K562 (cell line): ENCODE results near the gene RELCH. TPM values are rescaled to one million over a fixed set of nuclear protein-coding genes. Genes with fewer than 3 reads are reported as not detected.

Experiments used
- ATAC-seq: fragments of 200-7000 bp; cut with Tn5 transposase; 3 replicates; pipeline ENCODE4 v1.9.1; 2020; ENCODE audit warnings: moderate library complexity
- BruUV-seq: library from RNA; stranded (reverse); fragments of 400-500 nt; replicated peaks from 2 replicates; lab custom pipeline; 2021; lab: Mats Ljungman, UMichigan
- CTCF ChIA-PET: fragments of 300-600 bp; formaldehyde crosslinking; extraction: SDS; loops from one replicate; lab custom pipeline; 2021; ENCODE audit warnings: low intra/inter-chr PET ratio; lab: Yijun Ruan, JAX
- POLR2A ChIA-PET: fragments of 300-600, 350-650 bp; sonication (Branson Sonifier 250); formaldehyde crosslinking; extraction: SDS; loops from one replicate; lab custom pipeline; 2021; ENCODE audit warnings: antibody characterized with exemption, inconsistent platforms; lab: Yijun Ruan, JAX
- DNase-seq, 4 experiments: peaks; one replicate each; pipeline versions ENCODE4 v3.0.0 to v3.0.0-alpha.2; 2011 to 2018; ENCODE audit warnings: low spot score in 3 of 4, mixed read lengths in 3 of 4; ENCODE audit errors: extremely low read depth in 1 of 4
- FAIRE-seq: peaks from 2 replicates; lab custom pipeline; 2011; peaks lifted over from hg19 to GRCh38; lab: Jason Lieb, UNC
- H2AFZ ChIP-seq: 2 replicates; pipeline ENCODE4 v1.6.0; 2011; ENCODE audit warnings: low read depth, low read length, control low read depth, inconsistent platforms
- H3K27ac ChIP-seq: fragments of 200-600 bp; 3 replicates; pipeline ENCODE4 v1.8.0; 2011; ENCODE audit warnings: low read depth, mild to moderate bottlenecking, control low read depth, inconsistent platforms, low read length, moderate library complexity, mixed read lengths; ENCODE audit errors: extremely low read depth
- H3K27me3 ChIP-seq, 2 experiments: fragments of 300-600 bp in 1 of 2; 2 replicates in 1 of 2; 3 replicates in 1 of 2; pipeline versions ENCODE4 v1.6.0 to v1.8.0; 2011; ENCODE audit warnings: inconsistent platforms in 2 of 2, low read length in 2 of 2, mild to moderate bottlenecking in 1 of 2, mixed read lengths in 1 of 2, moderate library complexity in 1 of 2; ENCODE audit not compliant: control insufficient read depth in 2 of 2, insufficient read depth in 2 of 2
- H3K36me3 ChIP-seq: fragments of 300-600 bp; 3 replicates; pipeline ENCODE4 v1.8.0; 2011; ENCODE audit warnings: mild to moderate bottlenecking, low read length, inconsistent platforms; ENCODE audit not compliant: control insufficient read depth, insufficient read depth
- H3K4me1 ChIP-seq, 2 experiments: fragments of 200-600 bp in 1 of 2; replicated peaks in 1 of 2; 2 replicates in 1 of 2; 3 replicates in 1 of 2; pipeline versions ENCODE4 v1.5.1 to v1.8.0; 2011; ENCODE audit warnings: inconsistent platforms in 2 of 2, low read length in 2 of 2, mild to moderate bottlenecking in 1 of 2, mixed read lengths in 1 of 2, moderate library complexity in 1 of 2; ENCODE audit not compliant: control insufficient read depth in 2 of 2, insufficient read depth in 2 of 2
- H3K4me2 ChIP-seq: 2 replicates; pipeline ENCODE4 v1.6.1; 2011; ENCODE audit warnings: low read length, control low read depth, inconsistent platforms, mixed read lengths; ENCODE audit not compliant: insufficient read depth
- H3K4me3 ChIP-seq: fragments of 200-600 bp; sonication (generic), shearing (Covaris generic); 2 replicates; pipeline ENCODE4 v1.5.1; 2016; ENCODE audit warnings: control low read depth, inconsistent platforms
- H3K79me2 ChIP-seq: fragments of 200-600 bp; 3 replicates; pipeline ENCODE4 v1.8.0; 2011; ENCODE audit warnings: low read length, inconsistent platforms; ENCODE audit not compliant: control insufficient read depth, insufficient read depth
- H3K9ac ChIP-seq, 2 experiments: 2 replicates each; pipeline versions ENCODE4 v1.6.0 to v1.6.1; 2011; ENCODE audit warnings: low read depth in 2 of 2, low read length in 2 of 2, control low read depth in 1 of 2, inconsistent platforms in 1 of 2, mild to moderate bottlenecking in 1 of 2, mixed read lengths in 1 of 2; ENCODE audit not compliant: insufficient read depth in 1 of 2
- H3K9me1 ChIP-seq: one replicate; pipeline ENCODE4 v1.6.0; 2011; ENCODE audit warnings: inconsistent platforms, mild to moderate bottlenecking, low read length, moderate library complexity; ENCODE audit not compliant: control insufficient read depth, insufficient read depth
- H3K9me3 ChIP-seq: replicated peaks from 2 replicates; pipeline ENCODE4 v1.5.1; 2011; ENCODE audit warnings: low read depth, low read length, inconsistent platforms; ENCODE audit not compliant: control insufficient read depth, insufficient read depth
- H4K20me1 ChIP-seq: replicated peaks from 2 replicates; pipeline ENCODE4 v1.6.1; 2011; ENCODE audit warnings: low read length, inconsistent platforms, mixed read lengths; ENCODE audit not compliant: control insufficient read depth, insufficient read depth
- C11orf30 ChIP-seq: fragments of 450-650 bp; IDR thresholded peaks from 2 replicates; pipeline ENCODE4 v1.6.1; 2016; ENCODE audit warnings: low read depth, mild to moderate bottlenecking
- FOXJ2 ChIP-seq: fragments of 200-800 bp; sonication (Bioruptor generic); IDR thresholded peaks from 2 replicates; pipeline ENCODE4 v1.6.1; 2016; ENCODE audit warnings: missing genetic modification characterization, missing compliant biosample characterization
- KLF6 ChIP-seq: fragments of 250-450 bp; sonication (Bioruptor Pico); IDR thresholded peaks from 2 replicates; pipeline ENCODE4 v1.4.0; 2020; ENCODE audit warnings: mild to moderate bottlenecking, moderate library complexity, borderline replicate concordance
- MAFF ChIP-seq: IDR thresholded peaks from 2 replicates; pipeline ENCODE4 v1.6.1; 2012; ENCODE audit warnings: low read length, improper control_type of control experiment
- MAFG ChIP-seq: fragments of 450-650 bp; conservative IDR thresholded peaks from 2 replicates; pipeline ENCODE4 v1.6.1; 2016; ENCODE audit warnings: missing genetic modification characterization, missing compliant biosample characterization
- MAFK ChIP-seq: IDR thresholded peaks from 2 replicates; pipeline ENCODE4 v1.6.1; 2011; ENCODE audit warnings: low read length, improper control_type of control experiment
- NCOA4 ChIP-seq: fragments of 450-650 bp; IDR thresholded peaks from 2 replicates; pipeline ENCODE4 v1.6.1; 2018; ENCODE audit warnings: mild to moderate bottlenecking; ENCODE audit not compliant: partially characterized antibody
- NKRF ChIP-seq: fragments of 450-650 bp; IDR thresholded peaks from 2 replicates; pipeline ENCODE4 v1.6.1; 2016; ENCODE audit warnings: borderline replicate concordance
- ZNF316 ChIP-seq: fragments of 450-650 bp; IDR thresholded peaks from 2 replicates; pipeline ENCODE4 v1.6.1; 2016
- WGBS: fragments of 100-300 bp; shearing (Covaris generic); methylation state at CpG from one replicate; pipeline ENCODE4 v1.1.6; 2016; ENCODE audit warnings: low coverage, mixed read lengths; ENCODE audit not compliant: insufficient coverage; ENCODE audit errors: missing lambda C conversion rate; 5-methylcytosine and 5-hydroxymethylcytosine counted together
- in situ Hi-C: fragments of 300-500 bp; cut with MboI; formaldehyde crosslinking; loops from 4 replicates; pipeline ENCODE4 v1.15.0; 2018; ENCODE audit warnings: inconsistent platforms, mixed read lengths
- intact Hi-C: fragments of 100-400 bp; cut with micrococcal nuclease; formaldehyde crosslinking; loops from 2 replicates; pipeline ENCODE4 v1.14.2; 2022
- polyA plus RNA-seq, 8 experiments: library from polyadenylated mRNA; depleted of rRNA in 4 of 8; stranded (reverse) in 5 of 8; unstranded in 3 of 8; fragments of >200 nt; fragmentation: Nextera tagmentation in 2 of 8; fragmentation: Illumina TruSeq in 1 of 8; extraction: Ambion mirVana in 2 of 8; extraction: Trizol in 1 of 8; gene quantifications; 2 replicates each; pipeline versions ENCODE4 v1.2.1 to v1.2.3, GENCODE V29; 2011 to 2014; ENCODE audit warnings: inconsistent platforms in 1 of 8, missing spikeins in 1 of 8
- total RNA-seq, 7 experiments: library from RNA; depleted of rRNA in 6 of 7; stranded (reverse); fragments of >200 nt in 6 of 7; fragmentation: Illumina TruSeq in 2 of 7; extraction: Trizol in 2 of 7; gene quantifications; 2 replicates each; pipeline versions ENCODE4 v1.2.1 to v1.2.3, GENCODE V29; 2011 to 2021; ENCODE audit warnings: low replicate concordance in 1 of 7
- TF ChIP-seq, protein P1 (sequence below): sonication (generic); formaldehyde crosslinking; IDR thresholded peaks from 2 replicates; pipeline ENCODE4 v1.9.0; 2022; ENCODE audit warnings: mild to moderate bottlenecking, missing genetic modification reagents

RELCH gene
- total and polyA plus RNA-seq, 9 of the 15 experiments (the other 6 are each of a cell fraction or from before 2014, with no cell fraction given): 1.4 to 13.6 (median 7.6) TPM

- no peak for TF ChIP-seq NKRF
Measured at GRCh38 chr18:62224229-62224628, 37.2 kb downstream of the RELCH start (continued).

- no peaks in the 10 kb centered on the region for H3K79me2 ChIP-seq
- H3K9ac ChIP-seq: no peak overlapping the region
- 96% methylated on average over 3 of the region's 3 CpGs for WGBS
- ChIA-PET POLR2A (no interaction called here), CTCF (no interaction called here)
- H3K27me3 ChIP-seq: no peaks in the 10 kb centered on the region
- no peak overlapping the region for H3K27ac ChIP-seq
- intact Hi-C loops (no loop called here), in situ Hi-C loops (no loop called here)
- ATAC-seq (no peak), DNase-seq (no peak)
- H4K20me1 ChIP-seq: no peaks in the 10 kb centered on the region
- no peaks in the 10 kb centered on the region for H3K9me1 ChIP-seq
- no peak overlapping the region for H3K4me2 ChIP-seq
- peaks cover 26% of the 10 kb centered on the region; the same call in 2 of the 3 replicates for H3K36me3 ChIP-seq
- no peak overlapping the region for H3K4me3 ChIP-seq
- TF ChIP-seq MAFK: peak; percentile 89
- no peak for TF ChIP-seq FOXJ2 (tag)
- no peak for TF ChIP-seq KLF6 (CRISPR knock-in tag)
- TF ChIP-seq ZNF316: peak; percentile 88
- TF ChIP-seq MAFG (tag): peak; percentile 57
- TF ChIP-seq NCOA4: no peak
- TF ChIP-seq C11orf30: peak; percentile 77
- peak; percentile 79 for TF ChIP-seq MAFF
- TF ChIP-seq, protein P1, sequence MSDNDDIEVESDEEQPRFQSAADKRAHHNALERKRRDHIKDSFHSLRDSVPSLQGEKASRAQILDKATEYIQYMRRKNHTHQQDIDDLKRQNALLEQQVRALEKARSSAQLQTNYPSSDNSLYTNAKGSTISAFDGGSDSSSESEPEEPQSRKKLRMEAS: no peak
- TF ChIP-seq, all 486 proteins: peak for 5
- no peak overlapping the region for H2AFZ ChIP-seq
- FAIRE-seq: no peak
- H3K4me1 ChIP-seq: no peaks in the 10 kb centered on the region
- no TSS peak for BruUV-seq
- no peaks in the 10 kb centered on the region for H3K9me3 ChIP-seq
Measured at GRCh38 chr18:62226047-62226446, 39.0 kb downstream of the RELCH start.
